Measurements from ENCODE around the gene ERLEC1. TPM values are rescaled to one million over a fixed set of nuclear protein-coding genes. Genes with fewer than 3 reads are reported as not detected.

ERLEC1 gene
- total RNA-seq, 1 experiment from 2014 or later, result 79.2 TPM

- no peak for DNase-seq (ENCODE audit: low read depth in 1 of 2, low spot score in 2 of 2)
- no peaks in the 10 kb centered on the region for H3K9me3 ChIP-seq (replicated peaks)
- H3K27me3 ChIP-seq (replicated peaks), result no peaks in the 10 kb centered on the region
- H3K4me3 ChIP-seq, result no peak within 1 kb of the TSS
- H3K4me1 ChIP-seq (replicated peaks), result no peaks in the 10 kb centered on the region
- peaks cover 25% of the 10 kb centered on the region for H3K36me3 ChIP-seq
- no peak within 1 kb of the TSS for H3K27ac ChIP-seq
These were observed 72.7 kb downstream of the ERLEC1 start, which contains the start of gene GPR75 for GRCh38 chr2:53859206-53860181. TSS of gene GPR75 (minus strand) at chr2:53859967. CDS start at chr2:53854756, 5,211 bp downstream.

- peaks cover 7% of the 10 kb centered on the region; the same call in 1 of the 2 replicates for H3K4me1 ChIP-seq (replicated peaks)
- no peak for DNase-seq (ENCODE audit: low read depth in 1 of 2, low spot score in 2 of 2)
- H3K9me3 ChIP-seq (replicated peaks), result no peaks in the 10 kb centered on the region
- H3K36me3 ChIP-seq, result peaks cover 44% of the 10 kb centered on the region
- no peaks in the 10 kb centered on the region for H3K27me3 ChIP-seq (replicated peaks)
- H3K27ac ChIP-seq, result no peak overlapping the region
- no peak overlapping the region for H3K4me3 ChIP-seq
These were observed 75.0 kb downstream of the ERLEC1 start for GRCh38 chr2:53861824-53862223.

- Histone ChIP-seq H3K27me3 (replicated peaks) (no peaks in the 10 kb centered on the region), H3K4me1 (replicated peaks) (peaks cover 7% of the 10 kb centered on the region; the same call in 1 of the 2 replicates), H3K9me3 (replicated peaks) (no peaks in the 10 kb centered on the region), H3K4me3 (no peak overlapping the region), H3K27ac (no peak overlapping the region), H3K36me3 (peaks cover 53% of the 10 kb centered on the region)
- no peak for DNase-seq (ENCODE audit: low read depth in 1 of 2, low spot score in 2 of 2)
These were observed 76.8 kb downstream of the ERLEC1 start for GRCh38 chr2:53863538-53864227.

DNA sequence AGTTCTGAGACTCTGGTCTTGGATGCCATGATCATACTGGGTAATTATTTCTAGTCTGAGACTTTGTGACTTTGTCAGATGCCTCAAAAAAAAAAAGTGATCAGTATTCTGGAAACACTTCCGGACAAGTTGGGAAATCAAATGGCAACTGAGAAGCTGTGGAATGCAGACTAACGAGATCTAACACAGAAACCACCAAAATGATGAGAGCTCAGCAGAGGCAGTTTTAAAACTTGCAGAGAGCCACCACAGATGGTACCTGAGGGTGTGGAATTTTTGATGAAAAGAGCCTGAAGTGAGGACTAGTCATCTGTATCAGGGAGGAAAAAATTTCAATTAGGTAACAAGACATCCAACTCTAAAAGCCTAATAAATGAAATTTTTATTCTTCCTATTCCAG lies 78.4 kb downstream of the ERLEC1 start:
- H3K9me3 ChIP-seq (replicated peaks), result no peaks in the 10 kb centered on the region
- no peaks in the 10 kb centered on the region for H3K27me3 ChIP-seq (replicated peaks)
- DNase-seq (ENCODE audit: low read depth in 1 of 2, low spot score in 2 of 2), result no peak
- H3K27ac ChIP-seq, result no peak overlapping the region
- peaks cover 57% of the 10 kb centered on the region for H3K36me3 ChIP-seq
- H3K4me3 ChIP-seq, result no peak overlapping the region
- H3K4me1 ChIP-seq (replicated peaks), result peaks cover 7% of the 10 kb centered on the region; the same call in 1 of the 2 replicates

DNA sequence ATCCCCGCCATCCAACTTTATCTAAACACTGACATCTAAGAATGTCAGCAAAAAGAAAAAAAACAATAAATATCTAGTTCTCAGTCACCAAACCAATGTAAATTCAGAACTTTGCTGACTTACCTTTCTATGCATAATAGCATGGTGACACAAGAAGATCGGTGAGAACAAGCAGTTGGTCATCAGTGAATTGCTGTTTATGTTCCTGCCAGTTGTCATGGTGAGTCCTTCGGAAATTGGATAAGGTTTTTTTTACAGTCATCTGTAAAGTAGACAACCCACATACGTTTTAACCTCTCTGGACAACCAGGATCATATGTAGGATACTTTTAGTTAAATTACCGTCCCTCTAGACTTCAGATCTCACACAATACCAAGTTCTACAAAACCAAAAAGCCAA lies 79.1 kb downstream of the ERLEC1 start:
- Histone ChIP-seq H3K4me1 (replicated peaks) (peaks cover 7% of the 10 kb centered on the region; the same call in 1 of the 2 replicates), H3K9me3 (replicated peaks) (no peaks in the 10 kb centered on the region), H3K36me3 (peaks cover 59% of the 10 kb centered on the region), H3K4me3 (no peak overlapping the region), H3K27me3 (replicated peaks) (no peaks in the 10 kb centered on the region), H3K27ac (peak overlapping the region; percentile 19; the same call in 1 of the 2 replicates)
- peak in 1 of 2 experiments; percentile 10 for DNase-seq (ENCODE audit: low read depth in 1 of 2, low spot score in 2 of 2)

DNA sequence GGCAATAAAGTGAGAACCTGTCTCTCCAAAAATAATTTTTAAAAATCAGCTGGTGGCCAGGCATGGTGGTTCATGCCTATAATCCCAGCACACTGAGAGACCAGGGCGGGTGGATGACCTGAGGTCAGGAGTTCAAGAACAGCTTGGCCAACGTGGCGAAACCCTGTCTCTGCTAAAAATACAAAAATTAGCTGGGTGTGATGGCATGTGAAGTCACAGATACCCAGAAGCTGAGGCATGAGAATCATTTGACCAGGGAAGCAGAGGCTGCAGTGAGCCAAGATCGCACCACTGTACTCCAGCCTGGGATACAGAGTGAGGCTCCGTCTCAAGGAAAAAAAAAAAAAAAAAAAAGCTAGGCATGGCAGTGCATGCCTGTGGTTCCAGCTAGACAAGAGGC lies 80.3 kb downstream of the ERLEC1 start:
- no peak overlapping the region for H3K4me3 ChIP-seq
- H3K36me3 ChIP-seq, result peaks cover 63% of the 10 kb centered on the region
- H3K27ac ChIP-seq, result no peak overlapping the region
- DNase-seq (ENCODE audit: low read depth in 1 of 2, low spot score in 2 of 2), result no peak
- H3K4me1 ChIP-seq (replicated peaks), result peaks cover 7% of the 10 kb centered on the region; the same call in 1 of the 2 replicates
- H3K9me3 ChIP-seq (replicated peaks), result no peaks in the 10 kb centered on the region
- no peaks in the 10 kb centered on the region for H3K27me3 ChIP-seq (replicated peaks)

GRCh38 chr2:53867773-53868172 lies 80.9 kb downstream of the ERLEC1 start:
- no peaks in the 10 kb centered on the region for H3K27me3 ChIP-seq (replicated peaks)
- H3K4me1 ChIP-seq (replicated peaks), result peaks cover 7% of the 10 kb centered on the region; the same call in 1 of the 2 replicates
- H3K27ac ChIP-seq, result no peak overlapping the region
- DNase-seq (ENCODE audit: low read depth in 1 of 2, low spot score in 2 of 2), result no peak
- peaks cover 66% of the 10 kb centered on the region for H3K36me3 ChIP-seq
- no peak overlapping the region for H3K4me3 ChIP-seq
- H3K9me3 ChIP-seq (replicated peaks), result no peaks in the 10 kb centered on the region

Other genes with a start within 250 kb of the ERLEC1 start
- gene CHAC2, start 19.2 kb upstream of the ERLEC1 start, total RNA-seq (2014; rRNA removed; shearing (Covaris generic)), result 19.2 and 19.8 TPM in 2 replicates
- gene ASB3, start 91 bp upstream of the ERLEC1 start, total RNA-seq (2014; rRNA removed; shearing (Covaris generic)), result 15.7 and 32.3 TPM in 2 replicates
- 1.5 and 2.3 TPM in 2 replicates for gene GPR75, start 72.9 kb downstream of the ERLEC1 start, total RNA-seq (2014; rRNA removed; shearing (Covaris generic))
- gene PSME4, start 183.9 kb downstream of the ERLEC1 start, total RNA-seq (2014; rRNA removed; shearing (Covaris generic)), result 29.3 and 44.9 TPM in 2 replicates

All from SJSA1 (cell line).